T-helper 22 cell (primary cell): ENCODE measurements around the gene ACD.
A peak's percentile ranks its signal among the peaks of the same experiment; 100 is the strongest.
"Not testable (repeated sequence)": the region's sequence is repeated elsewhere in the genome, so short reads cannot be mapped to it uniquely, and the experiment has no call there.

Experiments used
- DNase-seq: peaks from one replicate; pipeline ENCODE4 v3.0.0-alpha.2; 2020; ENCODE audit warnings: low read depth

Gene ACD

DNA sequence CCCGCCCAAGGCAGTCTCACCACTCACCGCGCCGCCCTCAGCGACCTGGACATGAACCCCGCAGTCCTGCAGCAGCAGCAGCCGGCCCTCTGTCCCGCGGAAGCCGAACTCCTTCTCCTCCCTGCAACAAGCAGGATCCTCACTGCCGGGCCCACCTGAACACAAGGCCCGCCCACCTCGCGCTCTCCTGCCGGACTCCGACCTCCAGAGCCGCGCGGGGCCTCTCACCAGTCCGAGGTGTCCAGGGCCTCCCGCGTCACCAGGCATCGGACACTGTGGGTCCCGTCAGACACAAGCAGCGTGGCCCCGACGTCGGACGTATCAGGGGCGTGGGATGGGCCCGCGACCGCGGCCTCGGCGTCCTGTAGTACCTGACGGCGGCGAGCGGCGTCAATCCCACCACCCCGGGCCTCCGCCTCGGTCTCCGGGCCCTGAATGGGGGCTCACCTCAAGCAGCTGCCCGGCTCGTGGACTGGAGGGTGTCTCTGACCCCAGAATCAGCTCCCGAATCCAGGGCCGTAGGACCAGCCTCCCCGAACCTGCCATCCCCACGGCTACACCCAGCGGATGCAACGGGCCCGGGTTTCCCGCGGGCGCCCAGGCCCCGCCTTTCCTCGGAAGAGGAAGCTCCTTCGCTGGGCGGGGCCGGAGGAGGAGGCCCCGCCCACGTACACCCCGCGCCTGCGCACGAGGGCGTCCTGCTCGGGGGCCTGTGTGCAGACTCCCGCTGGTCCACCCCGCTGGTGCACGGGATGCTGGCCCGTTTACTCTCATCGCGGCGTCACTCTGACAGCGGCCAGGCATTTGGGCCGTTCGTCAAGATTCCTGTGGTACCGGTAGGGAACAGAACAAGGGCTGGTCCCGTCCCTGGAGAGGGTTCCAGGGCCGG is at the start of gene ACD:
TSS of gene ACD (minus strand) at position 586 of the 889 bp plus-strand sequence. CDS start at position 546, 40 bp downstream.
- peak; percentile 80 for DNase-seq

DNA sequence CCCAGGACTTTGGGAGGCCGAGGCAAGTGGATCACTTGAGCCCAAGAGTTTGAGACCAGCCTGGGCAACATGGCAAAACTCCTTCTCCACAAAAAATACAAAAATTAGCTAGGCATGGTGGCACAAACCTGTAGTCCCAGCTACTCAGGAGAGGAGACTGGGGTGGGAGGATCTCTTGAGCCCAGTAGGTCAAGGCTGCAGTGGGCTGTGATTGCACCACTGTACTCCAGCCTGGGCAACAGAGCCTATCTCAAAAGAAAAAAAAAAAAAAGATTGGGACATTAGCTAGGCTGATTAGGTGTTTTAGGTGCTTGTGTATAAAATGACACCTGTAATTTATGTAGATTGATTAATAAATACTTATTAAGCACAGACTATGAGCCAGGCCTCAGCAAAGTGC is 49.0 kb upstream of the ACD start:
- DNase-seq, result no peak

DNA sequence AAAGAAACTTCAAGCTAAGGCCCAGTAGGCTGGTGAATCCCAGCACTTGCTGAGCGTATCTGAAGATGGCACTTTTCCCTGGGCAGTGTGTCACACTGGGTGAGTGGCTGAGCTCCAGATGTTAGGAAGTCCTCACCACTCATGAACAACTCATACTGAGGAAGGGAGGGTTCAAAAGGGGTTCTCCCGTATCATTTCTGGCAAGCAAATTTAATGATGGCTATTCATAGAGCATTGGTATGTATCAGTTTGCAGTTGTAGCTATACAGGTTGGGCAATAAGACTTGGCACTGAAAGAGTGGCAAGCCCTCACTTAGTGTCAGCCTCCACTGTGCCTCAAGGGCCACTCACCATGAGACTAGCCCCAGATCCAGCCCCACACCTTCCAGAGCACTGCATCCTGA is 48.3 kb upstream of the ACD start:
- DNase-seq, result no peak

DNA sequence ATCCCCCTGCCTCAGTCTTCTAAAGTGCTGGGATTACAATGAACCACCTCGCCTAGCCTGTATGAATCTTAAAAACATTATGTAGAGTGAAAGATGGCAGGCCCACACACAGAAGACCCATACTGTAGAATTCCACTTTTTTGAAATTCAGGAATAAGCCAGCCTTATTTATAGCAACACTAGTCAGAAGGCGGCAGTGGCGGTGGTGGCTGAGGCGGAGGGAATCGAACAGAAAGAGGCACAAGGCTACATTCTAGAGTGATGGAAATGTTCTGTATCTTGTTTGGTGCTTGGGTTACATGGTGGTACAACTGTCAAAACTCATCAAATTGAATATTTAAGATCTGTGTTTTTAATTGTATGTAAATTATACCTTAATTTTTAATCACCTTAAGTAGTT is 47.7 kb upstream of the ACD start:
- DNase-seq, result no peak

DNA sequence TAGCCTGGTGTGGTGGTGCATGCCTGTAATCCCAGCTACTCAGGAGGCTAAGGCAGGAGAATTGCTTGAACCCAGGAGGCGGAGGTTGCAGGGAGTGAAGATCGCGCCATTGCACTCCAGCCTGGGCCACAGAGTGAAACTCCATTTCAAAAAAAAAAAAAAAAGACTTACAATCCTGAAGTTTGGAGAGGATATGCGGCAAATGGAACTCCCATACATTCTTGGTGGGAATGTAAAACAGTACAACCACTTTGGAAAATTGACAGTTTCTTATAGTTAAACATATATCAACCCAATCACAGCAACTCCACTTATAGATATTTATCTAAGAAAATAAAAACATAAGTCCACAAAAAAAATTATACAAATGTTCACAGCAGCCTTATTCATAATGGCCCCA is 47.1 kb upstream of the ACD start:
- no peak for DNase-seq

DNA sequence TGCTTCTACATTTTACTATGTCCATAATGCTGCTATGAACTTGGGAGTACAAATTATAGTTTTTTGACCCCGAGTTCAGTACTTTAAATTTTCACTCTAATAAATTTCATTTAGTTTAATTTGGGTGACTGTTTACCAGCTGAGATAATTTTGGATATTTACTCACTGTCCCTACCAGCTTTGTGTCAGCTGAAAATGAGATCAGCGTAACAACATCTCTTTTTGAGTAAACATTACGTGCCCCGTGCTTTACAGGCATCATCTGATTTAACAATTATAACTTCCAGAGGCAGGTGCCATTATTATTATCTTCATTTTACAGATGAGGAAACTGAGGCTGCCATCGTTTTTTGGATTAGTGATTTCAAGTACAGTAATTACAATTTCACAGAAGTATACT is 44.0 kb upstream of the ACD start:
- DNase-seq, result no peak

DNA sequence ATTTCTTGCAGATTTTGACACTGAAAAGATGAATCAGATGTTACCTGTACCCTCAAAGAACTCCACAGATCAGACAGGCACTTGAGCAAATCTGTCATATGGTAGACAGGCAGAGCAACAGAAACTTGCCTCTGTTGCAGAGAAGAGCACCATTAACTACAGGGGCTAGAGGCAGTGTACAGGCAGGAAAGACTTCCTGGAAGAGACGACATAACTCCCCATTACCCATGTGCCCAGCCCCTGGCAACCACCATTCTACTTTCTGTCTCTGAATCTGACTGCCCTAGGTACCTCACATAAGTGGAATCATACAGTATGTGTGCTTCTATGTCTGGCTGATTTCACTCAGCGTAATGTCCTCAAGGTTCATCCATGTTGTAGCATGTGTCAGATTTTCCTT is 43.6 kb upstream of the ACD start:
- DNase-seq, result no peak

DNA sequence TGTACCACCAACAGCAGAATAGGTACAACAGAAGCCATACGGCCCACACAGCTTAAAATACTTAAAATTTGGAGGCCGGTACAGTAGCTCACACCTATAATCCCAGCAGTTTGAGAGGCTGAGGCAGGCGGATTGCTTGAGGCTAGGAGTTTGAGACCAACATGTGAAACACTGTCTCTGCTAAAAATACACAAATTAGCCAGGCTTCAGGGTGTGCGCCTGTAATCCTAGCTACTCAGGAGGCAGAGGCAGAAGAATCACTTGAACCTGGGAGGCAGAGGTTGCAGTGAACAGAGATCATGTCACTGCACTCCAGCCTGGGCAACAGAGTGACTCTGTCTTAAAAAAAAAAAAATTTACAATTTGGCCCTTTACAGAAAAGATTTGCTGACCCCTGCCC is 42.1 kb upstream of the ACD start:
- DNase-seq, result no peak

DNA sequence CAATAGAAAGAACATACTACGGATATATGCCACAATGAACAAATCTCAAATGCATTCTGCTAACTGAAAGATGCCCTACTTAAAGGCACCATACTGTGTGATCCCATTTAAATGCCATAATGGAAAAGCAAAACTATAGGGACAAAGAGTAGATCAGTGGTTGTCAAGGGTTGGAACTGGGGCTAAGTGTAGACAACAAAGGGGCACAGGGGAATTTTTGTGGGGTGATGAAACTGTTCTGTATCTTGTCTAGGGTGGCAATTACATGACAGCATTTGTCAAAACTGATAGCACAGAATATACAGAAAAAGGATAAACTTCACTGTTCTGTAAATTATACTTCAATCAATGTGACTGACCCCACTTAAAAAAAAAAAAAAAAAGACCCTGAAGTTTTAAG is 41.4 kb upstream of the ACD start:
- no peak for DNase-seq

DNA sequence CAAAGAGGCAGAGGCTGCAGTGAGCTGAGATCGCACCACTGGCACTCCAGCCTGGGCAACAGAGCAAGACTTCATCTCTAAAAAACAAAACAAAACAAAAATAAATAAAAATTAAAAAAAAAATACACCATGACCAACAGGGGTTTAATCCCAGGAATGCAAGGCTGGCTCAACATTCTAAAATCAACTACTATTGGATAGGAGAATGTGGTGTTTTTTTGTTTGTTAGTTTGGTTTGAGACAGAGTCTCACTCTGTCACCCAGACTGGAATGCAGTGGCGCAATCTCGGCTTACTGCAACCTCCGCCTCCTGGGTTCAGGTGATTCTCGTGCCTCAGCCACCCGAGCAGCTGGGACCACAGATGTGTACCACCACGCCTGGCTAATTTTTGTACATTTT is 39.2 kb upstream of the ACD start:
- DNase-seq, result no peak

DNA sequence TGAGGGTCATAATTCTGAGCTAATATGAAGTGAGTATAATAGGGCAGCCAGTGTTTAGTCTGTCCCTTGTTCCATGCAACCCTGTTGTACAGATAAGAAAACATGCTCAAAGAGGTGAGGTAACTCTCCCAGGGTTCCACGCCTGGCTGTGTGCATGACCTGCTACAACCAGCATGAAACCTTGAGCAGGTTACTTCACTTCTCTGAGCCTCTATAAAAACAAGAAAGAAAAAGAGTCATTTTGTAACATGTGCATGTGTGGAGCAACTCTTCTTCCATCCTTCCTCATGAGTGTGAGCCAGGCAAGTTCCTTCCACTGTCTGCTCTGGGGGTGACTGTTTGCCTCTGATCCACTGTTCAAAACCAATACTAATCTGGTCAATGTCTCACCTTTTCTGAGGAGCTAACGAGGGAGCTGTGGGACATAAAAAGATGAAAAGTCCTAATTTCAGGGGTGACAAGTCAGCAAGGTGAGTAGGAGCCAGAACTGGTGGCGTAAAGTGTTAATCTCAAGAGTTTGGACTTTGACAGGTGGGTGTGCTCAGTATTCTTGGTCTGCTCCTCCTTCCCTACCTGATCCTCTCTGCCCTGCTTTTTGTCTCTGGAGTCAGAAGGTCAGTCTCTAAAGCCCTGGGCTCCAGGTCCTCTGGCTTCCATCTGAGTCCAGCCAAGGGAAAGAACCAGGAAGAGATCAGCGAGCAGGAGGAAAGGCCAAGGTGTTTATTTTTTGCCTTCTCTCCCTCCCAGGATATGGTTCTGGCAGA is 37.5 kb upstream of the ACD start:
- DNase-seq, result no peak

DNA sequence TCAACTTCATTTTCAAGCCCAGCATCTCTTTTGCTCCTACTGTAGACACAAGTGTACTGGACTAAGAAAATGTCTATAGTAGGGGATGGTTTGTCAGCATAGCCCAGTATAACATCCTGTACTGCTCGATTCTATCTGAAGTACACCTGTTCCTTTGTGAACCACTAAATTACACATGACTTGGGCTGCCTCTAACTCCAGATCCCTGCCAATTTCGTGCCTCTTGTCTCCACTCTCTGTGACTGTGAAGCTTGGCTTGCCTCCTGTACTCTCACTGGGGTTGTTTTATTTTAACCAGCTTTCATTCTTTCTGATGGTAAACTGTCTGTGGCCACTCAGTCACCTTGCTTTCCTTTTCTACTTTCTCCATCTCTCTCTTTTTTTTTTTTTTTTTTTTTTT is 34.6 kb upstream of the ACD start:
- no peak for DNase-seq

DNA sequence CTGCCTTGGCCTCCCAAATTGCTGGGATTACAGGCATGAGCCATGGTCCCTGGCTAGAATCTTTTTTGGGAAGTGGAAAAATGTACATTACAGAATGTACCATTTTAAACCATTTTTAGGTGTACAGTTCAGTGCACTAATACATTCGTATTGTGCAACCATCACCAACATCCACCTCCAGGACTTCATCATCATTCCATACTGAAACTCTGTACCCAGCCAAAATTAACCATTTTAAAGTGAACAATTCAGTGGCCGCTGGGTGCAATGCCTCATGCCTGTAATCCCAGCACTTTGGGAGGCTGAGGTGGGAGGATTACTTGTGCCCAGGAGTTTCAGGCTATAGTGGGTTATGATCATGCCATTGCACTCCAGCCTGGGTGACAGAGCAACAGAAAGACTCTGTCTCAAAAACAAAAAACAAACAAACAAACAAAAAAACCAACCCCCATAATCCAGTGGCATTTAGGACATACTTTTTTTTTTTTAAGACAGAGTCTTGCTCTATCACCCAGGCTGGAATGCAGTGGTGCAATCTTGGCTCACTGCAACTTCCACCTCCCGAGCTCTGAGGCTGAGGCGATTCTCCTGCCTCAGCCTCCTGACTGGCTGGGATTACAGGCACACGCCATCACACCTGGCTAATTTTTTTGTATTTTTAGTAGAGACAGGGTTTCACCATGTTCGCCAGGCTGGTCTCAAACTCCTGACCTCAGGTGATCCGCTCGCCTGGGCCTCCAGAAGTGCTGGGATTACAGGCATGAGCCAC is 33.6 kb upstream of the ACD start:
- not testable (repeated sequence) for DNase-seq

DNA sequence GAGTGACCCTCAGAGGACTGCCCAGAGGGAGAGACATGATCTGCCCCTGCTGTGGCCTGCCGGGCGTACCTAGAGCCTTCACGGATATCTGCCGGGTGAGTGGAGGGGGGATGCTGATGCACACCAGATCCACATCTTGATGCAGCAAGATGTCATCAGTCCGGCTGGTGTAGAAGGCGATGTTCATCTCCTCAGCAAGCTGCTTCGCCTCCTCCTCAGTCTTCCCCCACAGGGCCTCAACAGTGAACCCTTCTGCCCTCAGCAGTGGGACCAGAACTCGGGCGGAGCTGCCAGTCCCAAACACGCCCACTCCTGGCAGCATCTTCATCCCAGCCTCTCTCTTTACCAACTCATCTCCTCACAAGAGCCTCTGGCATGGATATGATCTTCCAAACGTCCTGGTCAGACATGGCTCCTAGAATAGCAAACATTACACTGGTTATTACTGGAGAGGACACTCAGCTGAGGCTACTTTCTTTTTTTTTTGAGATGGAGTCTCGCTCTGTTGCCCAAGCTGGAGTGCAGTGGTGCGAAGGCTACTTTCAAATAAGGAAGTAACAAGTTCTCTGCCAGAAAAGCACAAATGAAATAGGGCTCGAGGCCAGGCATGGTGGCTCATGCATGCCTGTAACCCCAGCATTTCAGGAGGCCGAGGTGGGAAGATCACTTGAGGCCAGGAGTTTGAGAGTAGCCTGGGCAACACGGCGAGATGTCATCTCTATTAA is 25.5 kb upstream of the ACD start:
- DNase-seq, result no peak

DNA sequence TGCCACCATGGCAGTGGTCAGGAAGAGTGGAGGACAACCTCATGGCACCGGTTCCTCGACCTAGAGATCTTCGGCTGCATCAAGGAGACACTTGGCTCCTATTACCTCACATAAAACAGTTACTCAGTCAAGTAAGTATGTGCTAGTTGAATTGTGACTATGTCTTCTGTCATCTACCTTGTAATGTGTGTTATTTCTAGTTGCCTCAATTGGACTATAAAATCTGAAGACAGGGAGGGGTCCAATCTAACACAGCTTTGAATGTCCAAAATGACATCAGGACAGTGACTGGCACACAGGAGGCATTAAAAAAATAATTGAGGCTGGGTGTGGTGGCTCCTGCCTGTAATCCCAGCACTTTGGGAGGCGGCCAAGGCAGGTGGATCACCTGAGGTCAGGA is 23.7 kb upstream of the ACD start:
- DNase-seq, result no peak

DNA sequence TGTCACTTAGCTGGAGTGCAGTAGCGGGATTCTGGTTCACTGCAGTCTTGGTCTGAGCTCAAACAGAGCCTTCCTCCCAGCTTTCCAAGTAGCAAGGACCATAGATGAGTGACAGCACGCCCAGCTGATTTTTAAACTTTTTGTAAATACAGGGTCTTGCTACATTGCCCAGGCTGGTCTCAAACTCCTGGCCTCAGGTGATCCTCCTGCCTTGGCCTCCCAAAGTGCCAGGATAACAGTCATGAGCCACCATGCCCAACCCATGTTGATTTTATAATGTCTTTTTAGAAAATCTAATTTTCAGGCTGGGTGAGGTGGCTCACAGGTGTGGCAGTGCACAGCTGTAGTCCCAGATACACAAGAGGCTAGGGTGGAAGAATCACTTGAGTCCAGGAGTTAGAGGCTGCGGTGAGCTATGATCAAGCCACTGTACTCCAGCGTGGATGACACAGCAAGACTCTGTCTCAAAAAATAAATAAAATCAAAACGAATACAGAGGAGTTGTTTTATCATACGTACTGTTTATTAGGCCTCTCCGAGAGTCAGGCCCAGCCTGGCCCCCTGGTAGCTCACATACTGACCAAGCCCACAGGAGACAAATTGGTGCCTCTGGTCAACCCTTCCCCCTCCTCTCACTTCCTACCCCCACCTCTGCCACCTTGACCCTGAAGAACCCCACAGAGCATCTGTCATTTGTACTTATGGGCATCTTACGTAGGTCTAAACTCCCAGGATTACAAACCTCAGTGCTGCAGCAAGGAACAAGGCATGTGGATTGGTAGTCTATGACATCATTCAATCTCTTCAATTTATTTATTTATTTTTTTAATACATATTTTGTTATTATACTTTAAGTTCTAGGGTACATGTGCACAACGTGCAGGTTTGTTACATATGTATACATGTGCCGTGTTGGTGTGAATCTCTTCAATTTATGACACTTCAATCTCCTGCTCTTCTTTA is 20.2 kb upstream of the ACD start:
- no peak for DNase-seq

DNA sequence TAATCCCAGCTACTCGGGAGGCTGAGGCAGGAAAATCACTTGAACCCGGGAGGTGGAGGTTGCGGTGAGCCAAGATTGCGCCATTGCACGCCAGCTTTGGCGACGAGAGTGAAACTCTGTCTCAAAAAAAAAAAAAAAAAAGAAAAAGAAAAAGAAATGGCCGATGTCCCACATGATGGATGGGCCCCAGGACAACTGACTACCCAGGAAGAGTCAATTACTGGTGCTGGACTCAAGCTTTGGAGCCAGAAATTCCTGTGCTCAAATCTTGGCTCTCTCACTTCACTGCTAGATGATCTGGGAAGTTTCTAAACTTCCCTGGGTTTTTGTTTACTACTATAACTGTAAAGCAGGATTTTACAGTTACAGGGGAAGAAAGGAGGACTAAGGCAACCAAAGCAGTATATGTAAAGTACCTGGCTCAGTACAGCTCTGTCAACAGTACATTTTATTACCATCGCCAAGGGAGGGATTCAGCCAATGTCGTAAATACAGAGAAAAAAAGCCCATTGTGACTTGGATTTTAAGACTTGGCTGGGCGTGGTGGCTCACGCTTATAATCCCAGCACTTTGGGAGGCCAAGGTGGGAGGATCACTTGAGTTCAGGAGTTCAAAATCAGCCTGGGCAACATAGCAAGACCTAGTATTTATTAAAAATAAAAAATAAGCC is 18.4 kb upstream of the ACD start:
- DNase-seq, result no peak

DNA sequence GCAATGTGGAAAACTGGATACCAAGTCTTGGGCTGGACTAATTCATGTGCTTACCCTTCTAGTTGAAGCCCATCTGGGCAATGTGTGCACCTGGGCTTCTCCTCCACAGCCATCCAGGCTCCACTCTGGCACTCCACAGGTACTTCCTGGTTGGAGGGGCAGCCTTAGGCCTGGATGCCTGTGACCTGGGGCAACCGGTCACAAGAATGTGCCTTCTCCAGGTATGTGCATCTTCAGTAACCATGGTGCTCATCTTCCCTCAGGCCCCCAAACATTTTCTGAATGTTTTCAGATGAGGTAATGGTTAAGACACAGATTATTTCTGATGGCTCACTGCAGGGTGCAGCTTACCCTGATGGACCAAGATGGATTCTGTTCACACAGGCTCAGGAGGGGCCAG is 17.7 kb upstream of the ACD start:
- no peak for DNase-seq

DNA sequence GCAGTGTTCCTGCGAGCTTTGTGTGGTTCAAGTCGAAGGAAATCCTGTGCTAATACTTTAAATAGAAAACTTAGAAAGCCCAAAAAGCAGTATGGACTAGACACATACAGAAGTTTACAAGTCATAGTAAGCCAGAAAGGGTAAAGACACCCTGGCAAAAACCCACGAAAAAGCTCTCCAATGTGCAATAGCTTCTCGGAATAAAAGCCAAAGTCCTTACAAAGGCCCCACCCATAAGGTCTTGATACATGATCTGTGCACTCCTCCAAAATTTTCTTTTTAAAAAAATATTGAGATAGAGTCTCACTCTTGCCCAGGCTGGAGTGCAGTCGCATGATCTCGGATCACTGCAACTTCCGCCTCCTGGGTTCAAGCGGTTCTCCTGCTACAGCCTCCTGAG is 16.9 kb upstream of the ACD start:
- DNase-seq, result no peak

DNA sequence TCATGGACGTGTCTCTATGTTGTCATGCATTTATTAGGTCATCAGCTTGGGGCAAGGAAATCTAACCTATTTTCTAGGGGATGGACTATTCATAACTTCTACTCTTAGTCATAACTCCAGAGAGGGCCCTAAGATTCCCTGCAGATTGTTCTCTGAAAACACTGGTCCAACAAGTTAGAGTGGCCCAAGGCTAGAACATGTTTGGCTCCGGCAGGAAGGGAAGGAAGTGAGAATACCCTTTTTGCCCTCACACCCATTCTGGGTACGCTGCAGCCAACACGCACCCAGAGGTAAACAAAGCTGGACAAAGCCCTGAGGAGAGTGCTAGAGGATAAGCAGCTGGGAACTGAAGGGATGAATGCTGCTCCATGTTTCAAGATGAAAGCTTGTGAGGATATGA is 16.5 kb upstream of the ACD start:
- no peak for DNase-seq
